ENCODE data around the gene CYB561. TPM values are rescaled to one million over a fixed set of nuclear protein-coding genes. Genes with fewer than 3 reads are reported as not detected.

CYB561 gene
- total and polyA plus RNA-seq, 9 of the 15 experiments (the other 6 are each of a cell fraction or from before 2014, with no cell fraction given) = 4.0 to 30.8 (median 17.4) TPM

DNA sequence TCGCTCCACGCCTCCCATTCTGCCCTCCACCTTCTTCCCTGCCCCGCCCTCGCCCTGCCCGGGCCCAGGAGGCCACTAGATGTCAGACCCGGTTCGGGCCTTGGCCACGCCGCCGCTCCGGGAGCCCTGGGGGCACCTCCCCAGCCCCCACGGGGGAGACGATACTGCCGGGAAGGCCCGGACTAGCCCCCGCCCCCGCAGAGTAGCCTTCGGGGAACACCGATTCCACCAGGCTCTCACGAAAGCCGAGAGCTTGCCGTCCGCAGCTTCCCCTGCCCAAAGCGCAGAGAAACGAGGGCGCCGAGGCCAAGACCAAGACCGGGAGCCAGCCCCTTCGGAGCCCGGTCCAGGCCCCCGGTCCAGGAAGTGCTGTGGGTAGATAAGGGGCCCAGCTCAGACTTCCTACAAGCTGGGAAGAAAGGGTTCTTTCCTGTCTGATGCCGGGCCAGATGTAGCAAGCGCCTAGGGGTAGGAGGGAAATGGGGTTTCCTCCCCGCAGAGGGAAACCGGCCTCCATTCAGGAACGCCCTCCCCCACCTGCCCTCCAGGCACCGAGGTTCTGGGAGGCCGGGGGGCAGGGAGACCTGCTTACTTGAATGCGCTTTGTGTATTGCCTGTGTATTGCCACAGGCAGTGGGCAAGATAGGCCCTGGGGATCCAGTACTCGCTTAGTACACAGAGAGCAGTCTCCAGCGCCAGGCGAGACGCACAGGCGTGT is 806 bp upstream of the CYB561 start (continued):
- TF ChIP-seq, protein P1, sequence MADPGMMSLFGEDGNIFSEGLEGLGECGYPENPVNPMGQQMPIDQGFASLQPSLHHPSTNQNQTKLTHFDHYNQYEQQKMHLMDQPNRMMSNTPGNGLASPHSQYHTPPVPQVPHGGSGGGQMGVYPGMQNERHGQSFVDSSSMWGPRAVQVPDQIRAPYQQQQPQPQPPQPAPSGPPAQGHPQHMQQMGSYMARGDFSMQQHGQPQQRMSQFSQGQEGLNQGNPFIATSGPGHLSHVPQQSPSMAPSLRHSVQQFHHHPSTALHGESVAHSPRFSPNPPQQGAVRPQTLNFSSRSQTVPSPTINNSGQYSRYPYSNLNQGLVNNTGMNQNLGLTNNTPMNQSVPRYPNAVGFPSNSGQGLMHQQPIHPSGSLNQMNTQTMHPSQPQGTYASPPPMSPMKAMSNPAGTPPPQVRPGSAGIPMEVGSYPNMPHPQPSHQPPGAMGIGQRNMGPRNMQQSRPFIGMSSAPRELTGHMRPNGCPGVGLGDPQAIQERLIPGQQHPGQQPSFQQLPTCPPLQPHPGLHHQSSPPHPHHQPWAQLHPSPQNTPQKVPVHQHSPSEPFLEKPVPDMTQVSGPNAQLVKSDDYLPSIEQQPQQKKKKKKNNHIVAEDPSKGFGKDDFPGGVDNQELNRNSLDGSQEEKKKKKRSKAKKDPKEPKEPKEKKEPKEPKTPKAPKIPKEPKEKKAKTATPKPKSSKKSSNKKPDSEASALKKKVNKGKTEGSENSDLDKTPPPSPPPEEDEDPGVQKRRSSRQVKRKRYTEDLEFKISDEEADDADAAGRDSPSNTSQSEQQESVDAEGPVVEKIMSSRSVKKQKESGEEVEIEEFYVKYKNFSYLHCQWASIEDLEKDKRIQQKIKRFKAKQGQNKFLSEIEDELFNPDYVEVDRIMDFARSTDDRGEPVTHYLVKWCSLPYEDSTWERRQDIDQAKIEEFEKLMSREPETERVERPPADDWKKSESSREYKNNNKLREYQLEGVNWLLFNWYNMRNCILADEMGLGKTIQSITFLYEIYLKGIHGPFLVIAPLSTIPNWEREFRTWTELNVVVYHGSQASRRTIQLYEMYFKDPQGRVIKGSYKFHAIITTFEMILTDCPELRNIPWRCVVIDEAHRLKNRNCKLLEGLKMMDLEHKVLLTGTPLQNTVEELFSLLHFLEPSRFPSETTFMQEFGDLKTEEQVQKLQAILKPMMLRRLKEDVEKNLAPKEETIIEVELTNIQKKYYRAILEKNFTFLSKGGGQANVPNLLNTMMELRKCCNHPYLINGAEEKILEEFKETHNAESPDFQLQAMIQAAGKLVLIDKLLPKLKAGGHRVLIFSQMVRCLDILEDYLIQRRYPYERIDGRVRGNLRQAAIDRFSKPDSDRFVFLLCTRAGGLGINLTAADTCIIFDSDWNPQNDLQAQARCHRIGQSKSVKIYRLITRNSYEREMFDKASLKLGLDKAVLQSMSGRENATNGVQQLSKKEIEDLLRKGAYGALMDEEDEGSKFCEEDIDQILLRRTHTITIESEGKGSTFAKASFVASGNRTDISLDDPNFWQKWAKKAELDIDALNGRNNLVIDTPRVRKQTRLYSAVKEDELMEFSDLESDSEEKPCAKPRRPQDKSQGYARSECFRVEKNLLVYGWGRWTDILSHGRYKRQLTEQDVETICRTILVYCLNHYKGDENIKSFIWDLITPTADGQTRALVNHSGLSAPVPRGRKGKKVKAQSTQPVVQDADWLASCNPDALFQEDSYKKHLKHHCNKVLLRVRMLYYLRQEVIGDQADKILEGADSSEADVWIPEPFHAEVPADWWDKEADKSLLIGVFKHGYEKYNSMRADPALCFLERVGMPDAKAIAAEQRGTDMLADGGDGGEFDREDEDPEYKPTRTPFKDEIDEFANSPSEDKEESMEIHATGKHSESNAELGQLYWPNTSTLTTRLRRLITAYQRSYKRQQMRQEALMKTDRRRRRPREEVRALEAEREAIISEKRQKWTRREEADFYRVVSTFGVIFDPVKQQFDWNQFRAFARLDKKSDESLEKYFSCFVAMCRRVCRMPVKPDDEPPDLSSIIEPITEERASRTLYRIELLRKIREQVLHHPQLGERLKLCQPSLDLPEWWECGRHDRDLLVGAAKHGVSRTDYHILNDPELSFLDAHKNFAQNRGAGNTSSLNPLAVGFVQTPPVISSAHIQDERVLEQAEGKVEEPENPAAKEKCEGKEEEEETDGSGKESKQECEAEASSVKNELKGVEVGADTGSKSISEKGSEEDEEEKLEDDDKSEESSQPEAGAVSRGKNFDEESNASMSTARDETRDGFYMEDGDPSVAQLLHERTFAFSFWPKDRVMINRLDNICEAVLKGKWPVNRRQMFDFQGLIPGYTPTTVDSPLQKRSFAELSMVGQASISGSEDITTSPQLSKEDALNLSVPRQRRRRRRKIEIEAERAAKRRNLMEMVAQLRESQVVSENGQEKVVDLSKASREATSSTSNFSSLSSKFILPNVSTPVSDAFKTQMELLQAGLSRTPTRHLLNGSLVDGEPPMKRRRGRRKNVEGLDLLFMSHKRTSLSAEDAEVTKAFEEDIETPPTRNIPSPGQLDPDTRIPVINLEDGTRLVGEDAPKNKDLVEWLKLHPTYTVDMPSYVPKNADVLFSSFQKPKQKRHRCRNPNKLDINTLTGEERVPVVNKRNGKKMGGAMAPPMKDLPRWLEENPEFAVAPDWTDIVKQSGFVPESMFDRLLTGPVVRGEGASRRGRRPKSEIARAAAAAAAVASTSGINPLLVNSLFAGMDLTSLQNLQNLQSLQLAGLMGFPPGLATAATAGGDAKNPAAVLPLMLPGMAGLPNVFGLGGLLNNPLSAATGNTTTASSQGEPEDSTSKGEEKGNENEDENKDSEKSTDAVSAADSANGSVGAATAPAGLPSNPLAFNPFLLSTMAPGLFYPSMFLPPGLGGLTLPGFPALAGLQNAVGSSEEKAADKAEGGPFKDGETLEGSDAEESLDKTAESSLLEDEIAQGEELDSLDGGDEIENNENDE (IDR thresholded peaks at IDR 0.05; ENCODE audit: low read depth, low read length) = no peak
- no peak for TF ChIP-seq CREM (IDR thresholded peaks at IDR 0.05; ENCODE audit: low read depth)
